GM19023 (cell line): ENCODE results near the gene MRPS30.
"Not testable (repeated sequence)": the region's sequence is repeated elsewhere in the genome, so short reads cannot be mapped to it uniquely, and the experiment has no call there.

Experiments used
- ATAC-seq: cut with Tn5 transposase; IDR thresholded peaks from one replicate; pipeline ENCODE4 v1.9.1; 2021; ENCODE audit warnings: mild to moderate bottlenecking, moderate library complexity; ENCODE audit not compliant: unreplicated experiment

Gene MRPS30

GRCh38 chr5:44814761-44815160, 6.0 kb downstream of the MRPS30 start:
- ATAC-seq: no peak

- ATAC-seq: no peak
These were observed 12.4 kb downstream of the MRPS30 start for GRCh38 chr5:44821164-44821563.

- not testable (repeated sequence) for ATAC-seq
These were observed 15.9 kb downstream of the MRPS30 start for GRCh38 chr5:44824662-44825061.

GRCh38 chr5:44827681-44828080, 18.9 kb downstream of the MRPS30 start:
- ATAC-seq: no peak

GRCh38 chr5:44828719-44829118, 20.0 kb downstream of the MRPS30 start:
- ATAC-seq: no peak

- no peak for ATAC-seq
These were observed 22.2 kb downstream of the MRPS30 start for GRCh38 chr5:44830951-44831350.

- ATAC-seq: no peak
These were observed 24.5 kb downstream of the MRPS30 start for GRCh38 chr5:44833249-44833648.

GRCh38 chr5:44835693-44836092, 26.9 kb downstream of the MRPS30 start:
- no peak for ATAC-seq

- no peak for ATAC-seq
These were observed 30.4 kb downstream of the MRPS30 start for GRCh38 chr5:44839018-44839681.

- ATAC-seq: no peak
These were observed 33.9 kb downstream of the MRPS30 start for GRCh38 chr5:44842496-44843282.

- no peak for ATAC-seq
These were observed 36.0 kb downstream of the MRPS30 start for GRCh38 chr5:44844744-44845143.

GRCh38 chr5:44845777-44846176, 37.0 kb downstream of the MRPS30 start:
- ATAC-seq: no peak

GRCh38 chr5:44847206-44847852, 38.6 kb downstream of the MRPS30 start:
- no peak for ATAC-seq

GRCh38 chr5:44860267-44860666, 51.5 kb downstream of the MRPS30 start:
- ATAC-seq: no peak

- peak; percentile 79 for ATAC-seq
These were observed 54.1 kb downstream of the MRPS30 start for GRCh38 chr5:44862808-44863207.
